Stimulated activated naive CD4-positive, alpha-beta T cell (primary cell): ENCODE measurements around the gene DLX3.

Experiments
- DNase-seq, 6 experiments: peaks; one replicate each; lab custom pipeline; 2025; lab: John Stamatoyannopoulos, UW

DLX3 gene

DNA sequence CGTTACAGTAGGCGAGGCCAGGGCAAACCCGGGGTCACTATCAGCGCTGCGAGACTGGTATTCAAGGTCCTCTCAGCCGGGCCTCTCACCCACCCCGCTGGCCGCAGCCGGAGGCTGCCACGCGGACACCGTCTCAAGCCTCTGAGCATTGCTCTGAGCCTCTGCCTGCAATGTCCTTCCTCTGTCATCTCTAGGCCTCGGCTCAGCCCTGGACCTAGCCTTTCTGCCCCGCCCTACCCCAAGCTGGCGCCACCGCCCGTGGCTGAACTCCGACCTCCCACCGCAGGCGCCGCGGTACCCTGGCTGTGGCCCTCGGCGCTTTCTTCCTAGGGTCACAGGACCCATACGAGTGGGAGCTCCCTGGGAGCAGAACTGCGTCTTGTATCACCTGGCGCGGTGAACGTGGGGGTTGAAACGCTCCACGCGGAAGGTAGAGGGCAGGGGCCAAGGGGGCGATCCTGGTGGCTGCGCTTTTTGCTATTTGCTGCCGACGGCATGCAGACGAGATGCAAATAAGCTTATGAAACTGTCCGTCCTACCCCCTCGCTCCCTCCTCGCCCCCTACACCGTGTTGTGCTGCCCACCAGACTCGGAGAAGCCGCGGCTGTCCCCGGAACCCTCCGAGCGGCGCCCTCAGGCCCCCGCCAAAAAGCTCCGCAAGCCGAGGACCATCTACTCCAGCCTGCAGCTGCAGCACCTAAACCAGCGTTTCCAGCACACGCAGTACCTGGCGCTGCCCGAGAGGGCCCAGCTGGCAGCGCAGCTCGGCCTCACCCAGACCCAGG is 22.3 kb downstream of the DLX3 start:
- peak in 2 of 6 experiments; percentile 6 to 18 for DNase-seq

DNA sequence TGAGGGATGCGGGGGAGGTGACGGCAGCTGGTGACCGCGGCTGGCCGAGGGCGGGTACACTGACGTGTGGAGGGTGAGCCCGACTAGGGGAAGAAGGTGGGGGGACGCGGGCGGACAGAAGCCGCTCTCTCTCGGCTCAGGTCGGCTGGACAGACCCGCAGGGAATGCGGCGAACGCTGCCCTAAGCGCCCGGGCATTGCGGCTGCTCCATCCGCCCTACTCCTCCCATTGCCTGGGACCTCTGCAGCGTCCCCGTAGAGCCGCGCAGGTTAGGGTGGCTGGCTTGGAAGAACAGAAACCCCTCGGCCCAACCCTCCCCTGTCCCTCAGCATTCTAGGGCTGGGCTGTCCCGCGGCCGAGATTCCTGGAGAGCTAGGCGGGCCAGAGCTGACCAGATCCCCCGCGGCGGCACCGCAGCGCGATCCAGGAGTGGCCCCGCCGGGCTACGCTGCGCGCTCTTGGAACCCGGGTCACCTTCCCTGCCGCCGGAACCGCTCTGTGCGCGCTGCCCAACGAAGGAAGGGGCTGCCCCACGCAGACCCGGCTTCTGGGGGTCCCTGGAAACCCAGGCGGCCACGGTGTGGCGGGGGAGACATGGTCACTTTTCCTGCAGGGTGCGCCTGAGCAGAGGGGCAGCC is 23.1 kb downstream of the DLX3 start:
- no peak for DNase-seq

DNA sequence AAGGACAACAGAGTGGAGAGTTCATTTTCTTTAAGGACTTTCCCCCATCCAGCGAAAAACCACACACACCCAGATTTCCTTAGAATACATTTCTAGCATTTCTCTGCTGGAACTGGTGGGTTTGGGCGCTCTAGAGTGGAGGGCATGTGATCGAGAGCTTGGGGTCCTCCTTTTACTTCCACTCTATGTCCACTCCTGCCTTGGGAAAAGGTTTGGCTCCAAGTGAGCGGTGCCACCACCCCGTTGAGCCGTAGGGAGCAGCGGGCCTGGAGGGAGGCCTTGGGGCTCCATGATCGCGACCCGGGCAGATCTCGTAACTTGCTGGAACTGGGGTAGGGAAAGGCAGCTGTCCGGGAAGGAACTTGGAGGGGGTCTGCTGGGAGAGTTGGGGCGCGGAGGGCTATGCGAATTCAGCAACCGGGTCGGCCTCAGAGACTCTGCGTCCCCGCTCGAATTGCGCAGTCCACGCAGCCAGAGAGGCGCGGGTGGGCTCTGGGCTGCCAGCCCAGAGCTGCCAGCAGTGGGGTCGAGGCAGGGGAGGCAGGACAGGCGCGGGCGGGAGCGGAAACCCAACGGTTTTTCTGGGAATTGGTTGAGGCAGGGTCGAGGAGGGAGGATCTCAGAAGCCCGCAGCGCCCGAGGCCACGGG is 23.7 kb downstream of the DLX3 start:
- peak in 1 of 6 experiments; percentile 10 for DNase-seq

DNA sequence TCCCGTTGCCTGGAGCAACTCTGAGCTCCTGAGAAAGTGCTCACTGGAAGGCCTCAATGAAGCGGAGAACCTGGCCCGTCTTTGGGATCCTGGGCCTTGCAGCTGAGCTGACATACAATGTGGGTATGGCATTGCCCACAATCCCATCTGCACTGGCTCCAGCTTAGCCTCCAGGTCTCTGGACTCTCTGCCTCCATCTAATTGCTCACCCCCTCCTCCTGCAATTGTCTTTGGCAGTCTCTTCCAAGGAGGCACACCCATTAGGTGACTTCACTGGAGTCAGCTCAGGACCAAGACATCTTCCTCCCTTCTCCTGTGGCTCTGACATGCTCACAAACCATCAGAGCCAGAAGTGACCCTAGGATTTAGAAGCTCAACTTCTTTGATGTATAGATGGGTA is 24.5 kb downstream of the DLX3 start:
- DNase-seq: no peak

DNA sequence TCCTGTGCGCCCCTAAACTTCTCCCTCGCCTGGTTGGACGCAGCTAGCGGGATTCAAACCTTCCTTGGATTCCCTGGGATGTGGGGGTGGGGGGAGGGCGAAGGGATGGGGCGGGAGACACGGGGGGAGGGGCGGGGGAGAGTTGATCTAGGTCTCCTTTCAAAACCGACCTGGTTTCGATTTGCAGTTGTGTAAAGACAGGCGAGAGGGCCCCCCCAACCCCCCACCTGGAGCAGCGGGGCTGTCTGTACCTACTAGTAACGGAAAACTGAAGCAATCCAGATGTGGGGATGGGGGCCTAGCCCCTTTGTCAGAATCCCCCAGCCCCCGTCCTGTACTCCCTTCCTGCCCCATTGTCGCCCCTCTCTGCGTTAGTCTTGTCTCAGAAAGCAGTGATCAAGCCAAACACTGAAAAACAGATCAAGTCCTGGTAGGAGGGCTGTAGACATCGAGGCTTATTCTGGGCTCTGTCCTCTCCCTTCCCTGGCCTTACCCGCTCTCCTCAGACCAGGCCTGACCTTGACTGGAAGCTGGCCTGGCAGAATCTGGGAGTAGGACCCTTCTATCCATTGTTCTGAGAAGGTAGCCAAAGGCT is 25.1 kb downstream of the DLX3 start:
- peak in 2 of 6 experiments; percentile 7 to 16 for DNase-seq

DNA sequence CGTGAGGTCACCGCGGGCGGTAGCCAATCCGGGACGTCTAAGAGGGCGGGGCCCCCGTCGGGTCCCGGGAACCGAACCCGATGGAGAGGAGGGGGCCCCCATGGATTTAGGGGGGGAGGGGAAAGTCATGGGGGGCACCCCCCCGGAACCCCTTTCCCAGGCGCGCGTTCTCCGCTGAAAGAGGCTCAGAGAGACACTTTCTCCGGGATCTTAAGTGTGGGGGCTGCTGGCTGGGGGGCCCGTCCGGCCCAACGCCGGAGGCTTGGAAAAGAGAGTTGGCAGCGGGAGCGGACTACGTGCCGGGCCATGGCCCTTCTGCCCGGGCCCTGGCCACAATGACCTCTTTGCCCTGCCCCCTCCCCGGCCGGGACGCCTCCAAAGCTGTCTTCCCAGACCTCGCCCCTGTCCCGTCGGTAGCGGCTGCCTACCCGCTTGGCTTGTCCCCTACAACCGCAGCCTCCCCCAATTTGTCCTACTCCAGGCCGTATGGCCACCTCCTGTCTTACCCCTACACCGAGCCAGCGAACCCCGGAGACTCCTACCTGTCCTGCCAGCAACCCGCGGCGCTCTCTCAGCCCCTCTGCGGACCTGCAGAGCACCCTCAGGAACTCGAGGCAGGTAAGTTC is 25.8 kb downstream of the DLX3 start, which contains the start of gene DLX4:
Gene DLX4 (plus strand): TSS at position 57 of the 626 bp plus-strand sequence. CDS start 279 bp downstream, at position 336.
- DNase-seq: peak in 4 of 6 experiments; percentile 14 to 52 (median 28)

DNA sequence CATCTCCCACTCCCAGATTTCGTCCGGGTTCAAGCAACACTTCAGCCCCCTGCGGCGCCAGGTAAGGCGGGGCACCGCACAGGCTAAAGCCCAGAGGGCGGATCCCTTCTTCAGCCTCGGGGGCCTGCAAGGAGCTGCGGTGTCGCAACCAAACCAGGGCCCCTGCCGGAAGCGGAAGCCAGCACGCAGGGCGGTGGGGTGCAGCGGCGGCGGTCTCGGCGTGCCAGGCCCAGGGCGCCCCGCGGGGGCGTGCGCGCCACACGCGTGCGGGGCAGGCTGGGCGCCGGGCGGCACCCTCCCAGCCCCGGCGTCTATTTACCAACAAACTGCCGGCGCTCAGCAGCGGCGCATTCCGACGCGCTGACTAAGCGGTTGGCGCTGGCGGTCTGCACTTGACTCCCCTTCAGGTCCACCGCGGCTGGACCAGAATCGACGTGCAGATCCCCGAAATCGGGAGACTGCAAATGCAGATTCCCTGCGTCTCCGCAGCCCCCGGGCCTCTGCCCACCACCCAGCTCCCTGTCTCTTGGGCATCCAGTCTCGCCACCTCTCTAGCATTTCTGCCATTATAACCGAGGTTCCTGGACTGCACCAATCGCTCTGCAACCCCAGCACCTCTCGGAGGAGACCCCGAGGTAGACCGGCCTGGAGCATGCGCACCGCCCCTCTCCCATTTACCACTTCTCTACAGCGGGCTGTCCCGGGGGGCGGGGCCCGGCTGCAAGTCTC is 26.5 kb downstream of the DLX3 start:
- DNase-seq: peak; percentile 37 to 71 (median 56)

DNA sequence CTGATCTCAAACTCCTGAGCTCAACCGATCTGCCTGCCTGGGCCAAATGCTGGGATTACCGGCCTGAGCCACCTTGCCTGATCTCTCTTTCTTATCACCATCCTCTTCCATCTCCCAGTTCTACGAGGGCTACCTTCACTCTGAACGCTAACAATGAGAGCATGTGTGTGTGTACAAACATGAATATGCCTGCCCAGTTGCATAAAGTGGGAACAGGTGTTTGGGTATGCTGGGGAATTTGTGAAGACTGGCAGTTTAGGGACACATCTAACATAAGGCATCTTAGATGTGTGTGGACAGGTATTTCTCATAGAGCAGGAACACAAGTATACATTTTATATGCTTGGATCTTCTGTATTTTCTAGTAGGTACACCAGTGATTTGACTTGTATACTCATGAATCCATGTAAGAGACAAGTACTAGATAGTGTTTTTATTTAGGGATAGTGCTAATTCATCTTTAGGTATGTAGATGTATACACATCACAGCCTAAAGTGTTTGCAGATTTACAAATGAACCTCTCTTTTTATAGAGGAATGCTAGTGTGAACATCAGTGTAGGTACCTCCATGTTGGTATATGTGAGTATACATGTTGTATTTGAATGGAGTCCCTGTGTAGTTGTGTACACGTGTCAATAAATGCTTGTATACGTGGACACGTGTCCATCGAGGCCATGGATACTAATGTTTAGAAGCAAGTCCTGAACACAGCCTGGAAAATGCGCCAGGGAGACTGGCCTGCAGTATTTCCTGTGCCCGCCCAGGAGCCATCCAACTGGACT is 27.2 kb downstream of the DLX3 start:
- no peak for DNase-seq

DNA sequence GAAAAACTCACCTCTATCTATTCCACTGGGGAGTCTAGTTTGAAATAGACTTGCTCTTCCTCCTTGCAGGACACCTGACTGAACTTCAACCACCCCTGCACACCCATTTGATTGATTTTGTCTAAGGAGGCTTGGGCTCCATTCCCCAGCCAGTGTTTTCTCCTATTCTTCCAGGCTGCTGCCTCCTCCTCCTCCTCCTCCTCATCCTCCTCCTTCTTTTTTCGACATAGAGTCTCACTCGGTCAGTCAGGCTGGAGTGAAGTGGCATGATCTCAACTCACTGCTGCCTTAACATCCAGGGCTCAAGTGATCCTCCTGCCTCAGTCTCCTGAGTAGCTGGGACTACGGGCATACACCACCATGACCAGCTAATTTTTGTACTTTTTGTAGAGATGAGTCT is 27.8 kb downstream of the DLX3 start:
- no peak for DNase-seq

DNA sequence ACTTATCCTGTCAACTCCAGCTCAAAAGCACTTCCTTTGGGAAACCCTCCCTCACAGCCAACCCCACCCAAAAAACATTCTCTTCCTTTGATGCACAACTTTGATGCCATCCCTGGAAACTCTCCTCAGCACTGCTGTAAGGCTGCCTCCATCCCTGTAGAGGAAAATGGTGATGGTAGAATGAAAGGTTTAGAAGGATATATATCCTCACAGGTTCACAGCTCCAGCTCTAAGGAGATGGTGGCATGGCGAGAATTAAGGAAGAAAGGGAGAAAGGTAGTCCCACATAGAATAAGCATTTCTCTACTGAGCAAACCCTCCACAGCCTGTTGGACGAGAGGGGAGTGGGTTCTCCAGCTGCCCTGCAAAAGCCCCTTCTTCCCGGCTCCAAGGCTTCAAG is 28.3 kb downstream of the DLX3 start:
- no peak for DNase-seq

DNA sequence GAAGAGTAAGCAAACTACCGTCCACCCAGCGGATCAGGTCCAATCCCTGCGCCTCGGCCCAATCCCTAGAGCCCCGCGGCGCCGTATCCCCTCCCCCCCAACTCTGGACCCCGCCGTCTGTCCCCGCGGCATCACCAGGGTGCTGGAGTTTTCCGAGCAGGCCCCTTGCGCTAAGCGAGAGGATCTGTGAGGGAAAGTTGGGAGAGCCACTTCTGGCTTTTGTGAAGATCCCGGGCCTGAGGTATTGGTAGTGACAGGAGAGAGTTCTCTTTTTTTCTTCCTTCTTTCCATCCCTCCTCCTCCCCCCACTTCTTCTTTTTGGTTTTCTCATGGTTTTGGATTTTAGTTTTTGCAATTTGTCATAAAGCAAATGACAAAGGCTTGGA is 29.5 kb downstream of the DLX3 start:
- DNase-seq: no peak

DNA sequence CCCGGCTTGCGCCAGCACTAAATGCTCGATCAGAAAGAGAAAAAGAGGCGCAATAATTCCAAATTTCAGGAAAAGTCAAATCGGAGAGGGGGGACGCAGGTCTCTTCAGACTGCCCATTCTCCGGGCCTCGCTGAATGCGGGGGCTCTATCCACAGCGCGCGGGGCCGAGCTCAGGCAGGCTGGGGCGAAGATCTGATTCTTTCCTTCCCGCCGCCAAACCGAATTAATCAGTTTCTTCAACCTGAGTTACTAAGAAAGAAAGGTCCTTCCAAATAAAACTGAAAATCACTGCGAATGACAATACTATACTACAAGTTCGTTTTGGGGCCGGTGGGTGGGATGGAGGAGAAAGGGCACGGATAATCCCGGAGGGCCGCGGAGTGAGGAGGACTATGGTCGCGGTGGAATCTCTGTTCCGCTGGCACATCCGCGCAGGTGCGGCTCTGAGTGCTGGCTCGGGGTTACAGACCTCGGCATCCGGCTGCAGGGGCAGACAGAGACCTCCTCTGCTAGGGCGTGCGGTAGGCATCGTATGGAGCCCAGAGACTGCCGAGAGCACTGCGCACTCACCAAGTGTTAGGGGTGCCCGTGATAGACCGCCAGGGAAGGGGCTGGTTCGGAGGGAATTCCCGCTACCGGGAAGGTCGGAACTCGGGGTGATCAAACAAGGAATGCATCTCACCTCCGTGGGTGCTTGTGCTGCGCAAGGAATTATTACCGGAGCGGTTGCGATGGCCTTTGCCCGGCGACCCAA is 30.1 kb downstream of the DLX3 start:
- DNase-seq: peak in 4 of 6 experiments; percentile 9 to 38 (median 23)

DNA sequence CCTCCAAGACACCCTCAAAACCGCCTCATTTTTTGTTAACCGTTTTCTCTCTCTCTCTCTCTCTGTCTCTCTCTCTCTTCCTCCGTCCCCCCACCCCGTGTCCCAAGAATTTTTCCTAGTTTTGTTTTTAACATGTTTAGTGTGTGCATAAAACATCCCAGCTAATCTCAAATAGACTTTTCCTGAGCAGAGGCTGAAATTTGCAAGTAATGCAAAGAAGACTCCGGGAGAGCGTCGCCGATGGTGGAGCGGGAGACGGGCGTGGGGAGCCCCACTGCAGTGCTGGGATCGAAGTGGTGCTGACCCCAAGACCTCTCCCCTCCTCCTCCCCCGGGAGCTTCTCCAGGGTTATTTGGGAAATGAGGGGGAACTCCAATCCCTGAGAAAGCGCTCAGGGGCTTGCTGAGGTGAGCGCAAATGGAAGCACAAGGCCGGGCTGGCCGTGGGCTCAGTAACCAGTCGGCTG is 30.7 kb downstream of the DLX3 start:
- no peak for DNase-seq

DNA sequence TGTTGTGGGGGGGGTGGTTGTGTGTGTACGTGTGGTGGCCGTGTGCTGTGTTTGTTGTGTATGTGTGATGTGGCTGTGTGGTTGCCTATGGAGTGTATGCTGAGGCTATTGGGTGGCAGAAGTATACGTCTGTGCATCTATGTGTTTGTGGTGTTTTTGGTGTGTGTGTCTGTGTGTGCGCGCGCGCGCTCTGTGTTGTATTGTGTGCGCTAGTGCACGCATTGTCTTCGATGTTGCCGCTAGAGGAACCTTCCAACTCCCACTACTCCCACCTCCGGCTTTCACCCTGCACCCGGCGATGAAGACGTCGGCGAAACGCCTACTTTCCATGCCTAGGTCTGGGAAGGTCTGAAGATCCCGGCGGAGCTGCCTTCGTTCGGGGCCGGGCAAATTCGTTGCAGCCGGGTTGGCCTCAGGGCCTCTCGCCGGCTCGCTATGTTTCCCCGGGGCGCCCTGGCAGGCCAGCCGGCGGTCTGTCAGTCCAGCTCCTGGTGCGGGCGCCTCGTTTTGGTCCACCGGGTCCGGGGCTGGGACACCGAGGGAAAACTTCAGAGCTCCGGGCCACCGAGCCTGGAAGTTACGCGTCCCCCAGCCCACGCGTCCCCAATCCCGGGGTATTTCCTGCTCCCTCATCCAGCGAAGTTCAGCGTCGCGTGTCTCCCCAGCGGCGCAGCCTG is 31.3 kb downstream of the DLX3 start:
- DNase-seq: peak in 2 of 6 experiments; percentile 15 to 18

DNA sequence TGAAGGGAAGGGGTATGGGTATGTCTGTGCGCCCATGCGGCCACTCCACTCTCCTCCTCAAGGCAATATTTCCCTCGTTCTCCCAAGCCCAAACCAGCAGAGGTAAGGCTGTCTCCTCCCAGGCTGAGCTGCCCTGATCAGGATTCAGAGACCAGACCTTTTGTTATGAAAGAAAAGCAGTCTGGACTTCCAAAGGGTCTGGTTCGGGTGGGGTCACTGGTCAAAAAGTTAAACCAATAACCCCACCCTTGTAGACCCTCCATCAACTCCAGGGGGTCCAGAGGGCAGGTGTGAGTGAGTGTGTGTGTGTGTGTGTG is 31.8 kb downstream of the DLX3 start:
- no peak for DNase-seq

DNA sequence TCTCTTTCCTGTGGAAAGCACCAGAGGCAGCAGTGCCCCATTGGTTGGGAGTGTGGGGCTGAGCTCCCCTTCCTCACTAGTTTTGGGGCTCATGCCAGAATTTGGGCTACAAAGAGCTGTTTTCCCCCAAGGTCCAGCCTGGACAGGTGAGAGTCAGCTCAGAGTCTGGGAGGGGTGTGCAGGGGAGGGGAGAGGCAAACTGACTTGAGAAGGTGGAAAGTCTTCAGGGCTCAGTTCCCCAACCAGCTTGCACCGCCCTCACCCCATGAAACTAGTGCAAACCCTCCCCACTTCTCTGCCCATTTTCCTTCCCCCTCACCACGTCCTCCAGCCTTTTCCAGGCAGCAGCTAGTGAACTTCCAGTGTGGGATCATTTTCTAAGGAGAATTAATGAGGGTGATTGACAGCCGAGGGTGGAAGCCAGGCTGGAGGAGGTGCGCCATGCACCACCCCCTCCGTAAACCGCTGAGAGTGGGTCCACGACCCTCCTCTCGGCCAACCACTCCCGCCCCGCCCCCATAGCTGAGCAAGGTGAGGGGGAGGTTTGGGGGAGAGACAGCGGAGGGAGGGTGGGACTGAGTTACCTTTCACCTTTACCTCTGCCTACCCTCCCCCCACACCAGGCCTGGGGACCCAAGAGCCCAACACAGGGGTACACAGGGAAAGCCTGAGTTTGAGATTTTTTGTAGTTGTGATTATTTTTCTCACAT is 32.3 kb downstream of the DLX3 start:
- DNase-seq: peak in 1 of 6 experiments; percentile 11

DNA sequence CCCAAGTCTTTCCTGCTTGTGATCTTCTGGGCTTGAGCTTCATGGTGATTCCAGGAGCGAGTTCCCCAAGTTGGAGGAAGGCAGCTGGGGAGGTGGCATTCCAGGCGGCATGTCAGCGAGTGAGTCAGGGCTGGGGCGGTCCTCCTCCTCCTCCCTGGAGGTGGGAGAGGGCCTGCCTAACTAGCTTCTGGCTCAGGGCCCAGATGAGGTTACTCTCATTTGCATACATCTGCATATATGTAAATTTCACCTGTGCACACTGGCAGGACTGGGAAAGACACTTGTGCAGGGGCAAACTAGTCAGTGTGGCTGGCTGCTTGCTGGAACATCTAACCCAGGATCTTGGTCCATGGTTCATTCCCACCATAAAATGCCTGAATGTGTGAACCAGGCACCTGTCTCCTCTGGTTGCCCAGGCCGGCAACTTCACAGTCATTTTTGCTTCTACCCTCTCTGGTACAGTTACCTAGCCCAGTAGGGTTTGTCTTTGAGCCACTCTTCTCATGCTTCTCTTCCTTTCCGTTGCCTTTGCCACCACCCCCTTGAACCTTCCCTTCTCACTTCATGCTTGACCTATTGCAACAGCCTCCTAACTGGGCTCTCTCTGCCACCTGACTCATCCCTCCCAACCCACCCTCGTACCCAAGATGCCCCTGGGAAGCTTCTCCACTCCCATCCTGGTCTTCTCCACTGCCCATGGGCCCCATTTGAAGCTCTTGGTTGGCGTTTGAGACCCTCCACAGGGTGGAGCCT is 35.7 kb downstream of the DLX3 start:
- no peak for DNase-seq

DNA sequence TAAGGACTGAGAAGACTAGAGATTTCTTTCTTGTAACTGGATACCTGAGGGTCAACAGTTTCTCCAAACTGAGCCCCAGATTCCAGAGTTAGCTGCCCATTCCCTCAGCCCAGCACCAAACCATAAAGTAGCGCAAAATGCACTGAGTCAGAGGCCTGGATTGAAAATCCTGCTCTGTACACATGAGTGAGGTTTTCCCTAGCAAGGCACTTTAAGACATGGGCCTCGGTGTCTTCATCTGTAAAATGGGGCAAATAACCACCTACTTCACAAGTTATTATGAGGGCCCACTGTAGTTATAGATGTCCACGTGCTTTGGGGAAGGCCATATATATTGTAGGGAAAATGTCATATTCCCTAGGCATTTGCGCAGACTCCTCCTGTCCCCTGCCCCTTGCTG is 36.3 kb downstream of the DLX3 start:
- no peak for DNase-seq
